Uterus (tissue), 2 donors: ENCODE results near the gene PAGR1.

Experiments
- CTCF ChIP-seq, 4 experiments: fragments of 200-600 bp in 2 of 4; fragments of 450-650 bp in 2 of 4; sonication (generic) in 2 of 4; IDR thresholded peaks; one replicate each; pipeline ENCODE4 v1.5.1; 2016 to 2019; ENCODE audit warnings: antibody characterized with exemption in 4 of 4, mild to moderate bottlenecking in 2 of 4, moderate library complexity in 1 of 4
- POLR2A ChIP-seq, 2 donors: fragments of 450-650 bp; IDR thresholded peaks; one replicate each; pipeline ENCODE4 v1.6.1; 2016; ENCODE audit warnings: antibody characterized with exemption in 2 of 2, mild to moderate bottlenecking in 1 of 2, moderate library complexity in 1 of 2

- TF ChIP-seq CTCF (IDR thresholded peaks at IDR 0.05) (no peak), POLR2A (IDR thresholded peaks at IDR 0.05) (no peak)
Measured at GRCh38 chr16:29806641-29807425, 9.1 kb upstream of the PAGR1 start.
